Inferior parietal cortex (tissue), 1 donor: ENCODE measurements around the gene CACNA2D3.

Experiments used
- DNase-seq: peaks from one replicate; pipeline ENCODE4 v3.0.0-alpha.2; 2016; ENCODE audit errors: extremely low spot score

The CACNA2D3 gene

DNA sequence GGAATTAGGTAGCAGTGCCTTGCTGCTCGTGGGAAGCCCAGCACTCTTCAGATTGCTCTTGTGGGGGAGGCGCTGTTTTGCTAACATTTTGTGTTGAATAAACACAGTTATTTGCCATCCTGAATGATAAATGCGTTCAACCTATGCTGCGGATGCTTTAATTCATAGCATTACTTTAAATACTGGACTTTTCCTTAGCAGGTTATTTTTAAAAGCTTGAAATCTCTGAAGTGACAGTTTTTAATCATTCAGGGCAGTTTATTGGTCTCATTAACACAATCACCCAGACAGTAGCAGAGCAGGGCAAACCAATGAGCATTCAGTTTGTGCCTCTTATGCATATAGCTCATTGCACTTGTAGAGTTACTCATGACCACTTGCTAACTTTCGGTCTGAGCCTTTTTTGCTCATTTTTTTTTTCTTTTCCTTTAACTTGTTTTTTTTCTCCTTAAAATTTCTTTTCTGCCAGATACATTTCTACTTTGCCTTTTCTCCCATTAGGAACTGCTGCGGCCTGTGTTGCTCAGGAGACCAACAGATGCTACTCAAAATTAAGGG lies 5.2 kb downstream of the CACNA2D3 start:
- peak; percentile 2 for DNase-seq

DNA sequence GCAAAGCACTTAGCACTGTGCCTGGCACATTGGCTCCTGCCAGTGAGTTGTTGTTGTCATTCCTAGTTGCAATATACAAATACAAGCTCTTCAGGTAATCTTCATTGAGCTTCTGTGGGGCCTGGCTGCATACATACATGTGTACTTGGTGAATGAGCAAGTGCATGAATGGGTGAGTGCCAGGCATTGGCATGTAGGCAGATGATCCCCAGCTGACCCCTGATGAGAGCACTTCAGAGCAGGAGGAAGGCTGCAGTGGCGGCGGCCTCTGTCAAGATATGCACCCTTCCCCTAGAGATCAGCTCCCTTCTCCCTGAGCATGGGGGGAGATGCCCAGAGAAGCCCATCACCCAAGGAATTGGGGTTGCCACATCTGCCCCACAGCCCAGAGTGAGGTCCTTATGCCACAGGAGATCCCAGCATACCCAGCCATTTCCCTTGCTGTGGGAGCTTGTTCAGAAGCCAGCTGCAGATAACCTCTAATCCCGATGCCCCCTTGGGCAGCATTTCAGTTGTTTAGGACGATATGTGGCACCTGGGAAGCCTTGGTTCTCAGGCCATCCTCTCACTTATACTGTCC lies 8.8 kb downstream of the CACNA2D3 start:
- no peak for DNase-seq

DNA sequence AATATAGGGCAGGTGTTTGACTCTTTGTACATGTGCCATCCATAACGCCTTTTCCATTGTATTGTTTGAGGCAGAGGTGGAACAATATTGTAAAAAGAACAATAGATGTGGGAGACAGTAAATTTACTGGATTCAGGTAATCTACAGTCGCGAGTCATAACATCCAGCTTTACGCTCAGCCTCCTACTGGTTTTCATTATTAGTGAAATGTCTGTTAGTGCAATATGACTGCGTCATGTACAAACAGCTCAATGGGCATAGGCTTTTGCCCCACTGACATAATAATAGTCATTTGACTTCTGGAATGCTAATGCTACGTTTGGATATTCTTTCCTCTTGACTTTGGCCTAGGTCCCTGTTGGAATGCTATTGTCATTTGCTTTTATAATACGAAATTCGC lies 9.5 kb downstream of the CACNA2D3 start:
- no peak for DNase-seq

DNA sequence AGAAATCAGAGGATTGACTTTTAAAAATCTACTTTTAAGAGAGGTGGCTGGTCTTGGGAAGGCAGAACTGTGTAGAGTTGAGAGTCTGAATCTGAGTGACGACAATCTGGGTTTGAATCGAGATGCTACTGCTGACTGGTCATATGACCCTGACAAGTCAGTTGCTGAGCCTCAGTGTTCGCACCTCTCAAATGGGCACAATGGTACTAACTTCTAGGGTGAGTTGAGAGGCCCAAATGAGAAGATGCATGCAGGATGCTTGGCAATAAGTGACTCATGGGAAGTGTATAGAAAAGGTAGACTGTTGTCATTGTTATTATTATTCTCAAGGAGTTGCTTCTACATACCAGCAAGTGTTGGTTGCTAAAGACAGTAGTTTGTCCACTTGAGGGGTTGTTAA lies 10.3 kb downstream of the CACNA2D3 start:
- no peak for DNase-seq

DNA sequence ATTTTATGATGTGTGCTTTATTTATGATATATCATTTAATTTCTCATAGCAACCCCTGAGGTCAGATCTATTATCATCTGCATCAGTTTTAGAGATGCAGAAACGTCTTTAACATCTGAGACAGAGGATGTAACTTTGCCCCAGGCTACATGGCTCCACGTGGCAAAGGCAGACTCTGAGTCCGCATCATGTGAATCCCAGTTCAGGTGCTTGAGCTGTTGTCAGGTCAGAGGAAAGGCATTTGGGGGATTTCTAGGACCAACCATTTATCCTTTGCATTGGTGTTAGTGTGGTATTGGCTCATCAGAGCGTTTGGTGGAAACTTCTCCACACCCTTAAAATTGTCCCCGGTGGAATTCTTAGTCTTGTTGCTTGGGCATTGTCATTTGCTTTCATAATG lies 10.8 kb downstream of the CACNA2D3 start:
- no peak for DNase-seq

DNA sequence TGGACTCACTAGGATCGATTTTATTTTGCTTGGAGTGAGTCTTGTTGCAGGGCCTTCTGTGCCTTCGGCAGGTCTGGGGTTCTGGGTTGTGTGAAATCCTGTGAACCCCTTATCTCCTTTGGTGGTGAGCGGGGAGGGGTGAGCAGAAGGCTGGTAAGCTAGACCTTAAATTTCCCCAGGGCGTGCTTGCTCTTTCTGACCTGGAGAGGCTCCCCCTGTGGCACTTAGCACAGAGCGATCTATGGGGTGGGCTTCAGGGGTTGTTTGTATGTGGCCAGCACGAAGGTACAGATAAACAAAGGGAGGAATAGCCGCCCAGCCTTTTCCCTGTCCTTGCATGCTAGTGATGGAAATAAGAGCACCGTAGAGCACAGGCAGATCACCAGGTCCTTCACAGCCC lies 11.8 kb downstream of the CACNA2D3 start:
- no peak for DNase-seq

DNA sequence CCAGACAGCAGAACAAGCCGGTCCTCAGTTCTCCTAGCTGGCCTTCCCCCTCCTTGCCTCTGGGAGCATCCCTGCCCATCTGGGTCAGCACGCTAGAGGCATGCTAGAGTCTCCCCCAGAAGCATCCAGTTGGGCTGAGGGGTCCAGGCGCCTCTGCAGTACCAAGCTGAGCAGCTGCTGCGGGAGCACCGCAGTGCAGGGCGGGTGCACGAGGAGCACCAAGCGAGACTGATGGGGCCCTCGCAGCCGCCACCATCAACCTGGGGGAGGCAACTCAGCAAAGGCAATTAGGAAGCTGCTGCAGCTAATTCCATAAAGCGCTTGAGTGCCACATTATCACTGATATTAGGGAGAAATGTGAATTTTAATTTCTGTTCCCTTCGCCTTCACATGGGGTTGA lies 12.4 kb downstream of the CACNA2D3 start:
- DNase-seq: no peak

DNA sequence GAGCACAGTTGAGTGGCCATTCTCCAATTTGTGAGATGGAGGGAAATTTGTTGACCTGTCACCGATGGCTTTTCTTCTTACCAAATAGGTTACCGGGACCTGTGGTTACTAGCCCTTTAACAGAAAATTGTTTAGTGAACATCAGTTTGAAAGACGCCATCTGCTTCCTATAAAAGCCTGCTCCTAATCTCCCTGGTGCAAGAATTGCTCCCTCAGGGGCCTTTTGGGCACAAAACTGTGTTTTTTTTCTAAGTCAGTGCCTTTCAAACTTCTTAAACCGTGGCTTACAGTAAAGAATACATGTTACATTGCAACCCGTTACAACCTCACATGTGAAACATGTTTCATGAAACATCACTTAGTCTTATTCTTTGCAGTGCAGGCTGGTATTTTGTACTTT lies 15.0 kb downstream of the CACNA2D3 start:
- DNase-seq: no peak

DNA sequence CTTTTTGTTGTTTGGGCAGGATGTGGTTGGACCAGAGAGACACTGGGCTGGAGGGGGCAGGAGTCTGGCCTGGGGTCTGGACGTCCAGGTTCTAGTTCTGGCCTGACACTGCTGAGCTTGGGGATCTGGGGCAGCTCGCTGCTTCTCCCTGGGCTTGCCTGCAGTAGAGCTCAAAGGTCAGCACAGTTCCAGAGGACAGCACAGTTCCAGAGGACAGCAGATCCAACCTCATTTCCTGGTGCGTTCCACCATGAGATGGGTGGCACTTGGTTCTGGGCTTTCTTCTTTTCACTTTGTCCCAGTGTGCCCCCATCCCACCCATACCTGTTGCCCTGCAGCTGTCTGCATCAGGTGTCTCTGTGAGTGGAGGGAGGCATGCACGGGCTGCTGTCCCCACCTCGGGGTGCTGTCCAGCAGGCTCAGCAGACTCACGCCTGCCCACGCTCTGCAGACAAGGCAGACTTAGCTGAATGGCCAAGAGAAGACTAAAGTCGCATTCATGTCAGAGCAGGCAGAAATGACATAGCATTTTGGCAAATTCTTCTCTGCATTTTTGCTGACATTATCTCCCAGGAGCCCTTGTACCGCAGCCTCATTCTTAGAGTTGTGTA lies 16.7 kb downstream of the CACNA2D3 start:
- no peak for DNase-seq

DNA sequence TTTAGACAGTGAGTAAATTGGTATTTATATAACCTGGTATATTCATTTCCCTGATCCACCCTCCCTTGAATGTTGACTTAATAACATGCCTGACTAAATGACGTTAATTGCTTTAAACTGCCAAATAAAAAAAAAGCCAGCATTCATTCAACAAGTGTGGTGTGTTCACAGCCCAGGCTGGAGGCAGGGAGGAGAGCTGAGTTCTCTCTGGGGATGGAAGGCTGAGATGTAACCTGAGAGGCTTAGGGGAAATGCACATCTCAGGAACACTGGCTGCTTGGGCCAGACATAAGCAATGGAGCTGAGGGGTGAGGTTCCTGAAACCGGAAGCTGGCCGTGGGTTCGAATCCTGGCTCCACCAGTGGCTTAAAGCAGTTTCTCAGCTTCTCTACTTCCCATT lies 17.3 kb downstream of the CACNA2D3 start:
- no peak for DNase-seq

DNA sequence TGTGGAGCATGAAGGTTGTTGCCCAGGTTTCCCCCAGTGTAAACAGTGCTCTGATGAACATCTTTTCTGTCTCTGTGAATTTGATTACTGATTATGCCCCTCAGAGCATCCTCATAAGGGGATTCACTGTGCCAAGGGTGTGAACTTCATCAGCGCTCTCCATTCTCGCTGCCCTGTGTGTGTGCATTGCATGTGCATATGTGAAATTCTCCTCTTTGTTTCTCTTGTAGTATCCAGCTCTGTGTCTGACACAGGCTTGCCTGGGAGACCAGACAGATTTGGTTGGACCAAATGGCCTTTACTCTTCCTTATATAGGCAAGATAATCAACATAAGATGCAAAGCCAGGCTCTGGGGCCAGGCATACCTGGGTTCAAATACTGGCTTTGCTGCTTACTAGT lies 21.9 kb downstream of the CACNA2D3 start:
- no peak for DNase-seq

DNA sequence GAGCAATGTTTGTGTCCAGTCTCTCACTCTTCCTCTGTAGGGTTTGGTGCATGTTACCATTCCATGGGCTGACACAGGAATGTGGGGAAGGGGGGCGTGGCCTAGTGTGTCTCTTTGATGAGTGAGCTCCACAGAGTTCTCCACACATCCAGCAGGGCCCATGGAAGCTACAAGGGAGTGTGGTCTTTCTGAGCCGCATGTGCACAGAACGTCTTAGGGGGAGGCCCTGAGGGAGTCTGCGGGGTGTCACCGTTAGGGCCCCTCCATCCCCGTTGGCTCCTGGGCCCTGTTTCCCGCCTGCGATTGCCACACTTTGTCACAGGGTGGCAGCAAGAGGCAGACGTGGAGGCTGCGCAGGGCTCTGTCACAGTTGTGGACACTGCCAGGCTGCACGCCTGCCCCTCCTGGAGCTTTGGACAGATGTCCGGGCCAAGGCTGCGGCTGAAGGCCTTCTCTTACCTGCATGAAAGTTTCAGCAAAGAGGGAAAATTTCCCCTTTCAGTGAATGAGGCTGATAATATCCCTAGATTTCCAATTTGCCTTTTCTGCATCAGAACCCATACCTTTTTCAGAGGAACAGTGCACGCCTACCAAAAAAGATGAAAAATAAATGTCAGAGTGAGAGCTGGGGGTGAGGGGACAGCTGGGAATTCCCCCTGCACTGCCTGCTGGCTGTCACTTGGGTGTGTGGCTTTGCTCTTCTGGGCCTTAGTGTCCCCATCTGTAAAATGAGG lies 24.3 kb downstream of the CACNA2D3 start:
- DNase-seq: peak; percentile 56

DNA sequence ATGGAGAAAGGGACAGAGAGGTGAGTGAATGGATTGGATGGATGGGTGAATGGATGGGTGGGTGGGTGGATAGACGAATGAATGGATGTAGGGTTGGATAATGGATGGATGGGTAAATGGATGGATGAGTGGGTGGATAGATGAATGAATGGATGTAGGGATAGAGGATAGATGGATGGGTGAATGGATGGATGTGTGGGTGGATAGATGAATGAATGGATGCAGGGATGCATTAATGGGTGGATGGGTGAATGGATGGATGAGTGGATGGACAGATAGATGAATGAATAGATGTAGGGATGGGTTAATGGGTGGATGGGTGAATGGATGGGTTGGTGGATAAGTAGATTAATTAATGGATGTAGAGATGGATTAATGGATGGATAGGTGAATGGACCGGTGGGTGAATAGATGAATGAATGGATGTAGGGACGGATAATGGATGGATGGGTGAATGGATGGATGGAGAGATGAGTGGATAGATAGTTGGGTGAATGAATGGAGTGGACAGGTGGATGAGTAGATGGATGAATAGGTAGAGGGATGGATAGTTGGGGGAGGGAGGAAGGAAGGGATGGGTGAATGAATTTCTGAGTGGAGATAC lies 28.6 kb downstream of the CACNA2D3 start:
- no peak for DNase-seq

DNA sequence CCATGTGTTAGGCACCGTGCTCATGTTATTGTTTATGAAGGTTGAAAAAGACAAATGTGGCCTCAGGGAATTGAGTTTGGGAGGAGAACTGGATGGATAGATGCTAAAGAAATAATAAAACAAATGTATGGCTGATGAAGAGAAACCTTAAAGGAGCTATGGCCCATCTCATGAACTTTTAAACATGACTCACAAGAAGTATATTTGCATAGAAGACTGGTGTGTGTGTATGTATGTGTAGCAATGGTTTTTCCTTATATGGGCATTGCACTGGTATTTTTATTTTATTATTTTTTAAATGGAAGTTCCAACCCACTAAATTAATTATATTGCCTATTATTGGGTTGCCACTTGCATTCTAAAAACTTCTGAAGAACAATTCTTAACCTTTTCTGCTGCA lies 31.1 kb downstream of the CACNA2D3 start:
- no peak for DNase-seq

DNA sequence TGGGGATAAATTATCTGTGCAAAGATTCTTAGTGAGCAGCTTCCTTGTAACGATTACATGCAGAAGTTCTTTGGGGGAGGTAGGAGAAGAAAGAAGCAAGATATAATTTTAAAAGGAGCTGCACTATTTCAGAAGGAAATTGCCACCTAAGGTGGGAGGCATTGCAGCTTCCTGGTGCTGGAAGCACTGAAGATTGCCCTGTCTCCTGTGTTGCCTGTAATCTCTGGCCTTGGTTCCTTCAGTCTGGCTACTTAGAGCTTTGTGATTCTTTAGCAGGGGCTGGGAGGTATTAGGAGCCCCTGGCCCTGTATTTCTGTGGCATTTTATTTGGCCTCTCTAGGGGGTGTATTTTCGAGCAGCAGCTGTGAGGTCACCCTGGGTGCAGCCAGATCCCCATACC lies 35.5 kb downstream of the CACNA2D3 start:
- no peak for DNase-seq

DNA sequence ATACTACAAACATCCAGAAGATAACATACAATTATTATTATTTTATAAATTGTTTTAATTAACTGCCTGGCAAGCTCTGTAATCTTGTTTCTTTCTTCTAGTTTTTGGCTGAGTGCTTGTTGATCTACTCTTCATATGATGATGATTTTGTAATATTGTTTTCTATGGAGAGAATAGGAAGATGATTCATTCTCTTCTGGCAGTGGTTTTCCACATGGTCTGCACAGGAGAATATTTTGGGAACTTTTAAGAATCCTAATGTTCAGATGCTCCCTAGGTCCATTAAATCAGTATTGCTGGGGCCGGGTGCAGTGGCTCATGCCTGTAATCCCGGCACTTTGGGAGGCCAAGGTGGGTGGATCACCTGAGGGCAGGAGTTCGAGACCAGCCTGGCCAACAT lies 37.6 kb downstream of the CACNA2D3 start:
- DNase-seq: no peak

DNA sequence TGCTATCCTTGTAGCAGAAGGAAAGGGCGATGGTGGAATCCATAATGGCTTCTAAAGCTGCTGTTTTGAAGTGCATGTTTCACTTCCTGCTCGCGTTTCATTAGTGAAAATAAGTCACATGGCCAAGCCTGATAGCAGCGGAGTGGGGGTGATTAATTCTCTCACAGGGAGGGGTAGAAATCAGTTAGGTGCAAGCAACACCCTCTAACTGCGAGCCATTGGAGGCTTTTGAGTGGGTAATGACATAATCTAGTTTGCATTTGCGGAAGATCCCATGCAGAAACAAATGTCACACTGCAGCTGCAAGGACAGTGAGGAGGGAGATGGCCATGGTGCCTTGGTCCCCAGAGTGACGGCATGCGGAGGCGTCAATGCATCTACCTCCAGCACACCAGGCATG lies 41.1 kb downstream of the CACNA2D3 start:
- DNase-seq: no peak

DNA sequence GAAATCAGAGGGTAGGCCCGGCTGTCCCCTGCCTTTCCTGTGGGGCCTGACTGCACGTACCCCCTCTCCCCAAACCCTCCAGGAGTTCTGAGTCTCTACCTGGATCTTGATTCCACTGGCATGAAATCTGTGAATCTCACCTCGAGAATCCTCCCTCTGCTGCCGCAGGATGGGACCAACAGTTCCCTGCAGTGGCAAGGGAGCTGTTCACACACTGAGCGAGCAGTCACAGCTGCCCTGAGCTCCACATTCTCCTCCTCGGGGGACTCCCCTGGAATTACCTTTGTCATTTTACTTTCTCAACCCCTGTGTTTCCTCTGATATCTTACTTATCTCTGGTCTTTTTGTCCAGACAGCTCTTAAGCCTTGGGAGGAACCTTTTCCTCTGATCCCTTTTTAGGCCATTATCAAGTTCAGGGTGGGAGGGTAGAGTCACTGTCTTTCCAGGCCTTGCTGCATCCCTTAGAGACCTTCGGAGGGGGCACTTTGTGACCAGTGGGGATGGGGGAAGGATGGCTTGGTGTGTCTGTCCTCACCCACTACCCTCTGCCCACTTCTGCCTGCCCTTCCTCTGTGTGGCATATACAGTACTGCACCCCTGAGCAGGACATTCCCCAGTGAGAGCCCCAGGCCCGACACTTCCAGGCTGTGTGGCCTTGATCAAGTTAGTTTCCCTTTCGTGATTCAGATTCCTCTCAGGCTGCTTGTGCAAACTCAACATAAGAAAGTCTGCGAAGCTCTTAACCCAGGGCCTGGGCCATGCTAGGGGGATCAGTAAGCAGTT lies 42.0 kb downstream of the CACNA2D3 start:
- DNase-seq: no peak

DNA sequence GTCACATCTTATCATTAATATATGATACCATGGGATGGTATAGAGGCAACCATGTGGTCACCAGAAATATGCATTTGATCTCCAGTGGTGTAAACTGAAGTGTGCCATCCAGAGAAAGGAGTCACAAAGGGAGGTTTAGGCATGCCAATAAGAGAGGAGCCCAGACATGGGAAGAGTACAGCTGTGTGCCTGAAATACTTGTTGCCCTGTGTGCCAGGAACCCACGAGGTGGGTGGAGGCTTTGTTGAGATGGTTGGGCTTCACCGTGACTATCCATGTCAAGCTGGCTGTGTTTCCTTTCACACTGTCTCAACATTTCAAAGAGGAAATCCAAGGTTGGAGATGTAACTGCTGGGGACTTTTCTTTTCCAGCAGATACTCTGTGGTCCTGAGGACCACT lies 43.5 kb downstream of the CACNA2D3 start:
- no peak for DNase-seq

DNA sequence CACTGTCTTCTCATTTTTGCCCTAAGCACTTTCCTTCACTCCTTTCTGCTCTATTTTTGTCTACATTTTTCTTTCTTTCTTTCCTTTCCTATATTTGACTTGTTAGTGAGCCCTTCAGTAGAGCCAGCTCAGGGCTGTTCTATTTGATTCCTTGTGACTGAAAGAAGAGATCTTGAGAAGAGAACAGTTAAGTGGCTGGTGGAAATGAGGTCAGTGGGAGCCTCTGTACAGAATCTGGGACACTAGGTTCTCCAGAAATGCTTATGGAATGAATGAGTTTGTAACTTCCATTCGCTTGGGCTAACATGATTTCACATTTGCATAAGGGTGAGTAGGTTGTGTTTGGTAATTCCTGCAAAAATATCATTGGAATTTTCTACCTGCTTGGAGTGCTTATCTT lies 45.6 kb downstream of the CACNA2D3 start:
- DNase-seq: no peak

DNA sequence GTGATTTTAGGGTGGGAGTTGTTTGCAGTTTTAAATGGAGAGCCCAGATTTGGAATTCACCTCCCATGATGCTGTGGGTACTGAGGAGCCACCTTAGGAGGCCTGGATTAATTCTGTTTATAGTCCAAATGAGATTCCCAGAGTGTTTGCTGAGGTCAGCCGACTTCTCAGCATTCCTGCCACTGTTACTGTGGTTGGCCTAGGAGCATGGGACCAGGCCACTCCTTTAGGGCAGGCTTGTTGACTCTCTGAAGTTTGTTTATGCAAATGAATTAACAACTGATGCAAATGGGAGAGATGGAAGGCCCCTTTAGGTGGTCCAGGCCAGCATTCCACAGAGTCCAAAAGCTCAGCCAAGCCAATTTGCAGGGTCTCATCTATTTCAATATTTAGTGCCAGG lies 46.1 kb downstream of the CACNA2D3 start:
- no peak for DNase-seq

DNA sequence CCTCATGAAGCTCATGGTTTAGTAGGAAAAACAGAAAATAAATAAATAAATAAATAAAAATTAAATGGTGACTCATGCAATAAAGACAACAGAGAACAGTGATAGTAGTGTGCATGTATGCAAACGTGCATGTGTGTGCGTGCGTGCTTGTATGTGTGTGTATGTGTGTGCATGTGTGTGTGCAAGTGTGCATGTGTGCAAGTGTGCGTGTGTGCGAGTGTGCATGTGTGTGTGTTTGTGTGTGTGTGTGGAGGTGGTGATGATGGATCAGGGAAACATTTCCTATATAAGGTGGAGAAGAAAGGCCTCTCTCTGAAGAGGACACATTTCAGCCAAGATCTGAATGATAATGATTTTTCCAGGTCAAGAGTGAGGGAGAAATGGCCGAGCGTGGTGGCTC lies 47.2 kb downstream of the CACNA2D3 start:
- no peak for DNase-seq
